CD4-positive, alpha-beta T cell treated with Interleukin-4 for 4 hours (primary cell): ENCODE data around the gene CYP4A22.
A peak's percentile ranks its signal among the peaks of the same experiment; 100 is the strongest.

Experiments used
- DNase-seq: peaks from one replicate; pipeline ENCODE4 v3.0.0-alpha.2; 2020

The CYP4A22 gene

DNA sequence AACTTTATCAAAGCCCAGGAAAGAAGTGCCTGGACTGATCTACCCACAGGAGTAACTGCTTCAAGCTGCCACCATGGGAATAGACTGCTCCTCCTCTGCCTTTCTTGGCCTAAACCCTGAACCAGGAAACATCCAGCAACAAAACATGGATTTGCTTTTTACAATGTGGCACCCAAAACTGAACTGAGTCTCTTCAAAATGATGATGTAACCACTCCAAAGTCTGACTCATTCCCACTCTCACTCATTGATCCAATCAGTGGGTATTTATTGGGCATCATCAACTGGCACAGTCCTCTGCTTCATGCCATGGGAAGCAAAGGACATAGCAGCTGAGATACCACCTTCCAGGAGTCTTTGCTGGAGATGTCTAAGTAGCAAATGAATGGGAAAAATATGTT, 23.5 kb downstream of the CYP4A22 start:
- no peak for DNase-seq

DNA sequence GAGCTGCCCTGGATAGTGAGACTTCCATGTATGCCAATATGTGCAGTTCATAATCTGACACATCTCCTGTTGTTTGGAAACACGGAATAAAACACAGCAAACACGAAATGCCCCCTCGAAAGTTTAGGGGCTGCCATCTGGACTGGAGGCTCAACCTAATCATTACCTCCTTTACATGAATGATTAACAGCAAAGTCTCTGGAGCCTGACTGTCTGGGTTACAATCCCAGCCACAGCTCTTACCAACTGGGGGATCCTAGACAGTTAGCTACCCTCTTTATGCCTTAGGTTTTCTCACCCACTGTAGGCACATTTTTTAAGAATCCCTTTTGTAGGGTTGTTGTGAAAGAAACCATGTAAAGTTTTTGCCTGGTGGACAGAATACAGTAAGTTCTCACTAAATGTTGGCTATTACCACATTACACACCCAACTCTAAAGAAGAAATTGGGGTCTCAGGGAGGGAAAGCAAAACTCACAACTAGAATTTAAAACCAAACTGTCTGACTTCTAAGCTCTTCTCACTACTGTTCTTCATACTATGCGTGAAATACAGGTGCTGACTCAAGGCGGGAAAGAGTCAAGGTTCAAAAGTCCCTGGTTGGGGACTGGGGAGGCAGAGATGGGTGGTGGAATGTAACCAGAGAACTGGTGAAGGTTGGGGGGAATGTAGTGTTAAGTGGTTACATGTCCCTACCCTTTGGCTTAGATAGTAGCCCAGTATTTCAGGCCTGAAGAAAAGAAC, 24.2 kb downstream of the CYP4A22 start:
- DNase-seq = no peak

GRCh38 chr1:47164552-47164951, 27.3 kb downstream of the CYP4A22 start:
- no peak for DNase-seq

- DNase-seq = no peak
These were observed 35.5 kb downstream of the CYP4A22 start for GRCh38 chr1:47172782-47173181.

GRCh38 chr1:47174656-47175020, 37.4 kb downstream of the CYP4A22 start:
- no peak for DNase-seq

GRCh38 chr1:47175227-47175934, 38.1 kb downstream of the CYP4A22 start:
- DNase-seq = peak; percentile 38

- DNase-seq = no peak
These were observed 40.8 kb downstream of the CYP4A22 start for GRCh38 chr1:47178020-47178419.

- DNase-seq = no peak
These were observed 41.4 kb downstream of the CYP4A22 start for GRCh38 chr1:47178654-47179016.

GRCh38 chr1:47179017-47179987, 42.1 kb downstream of the CYP4A22 start:
- peak; percentile 67 for DNase-seq

- DNase-seq = no peak
These were observed 42.8 kb downstream of the CYP4A22 start for GRCh38 chr1:47179988-47180563.

DNA sequence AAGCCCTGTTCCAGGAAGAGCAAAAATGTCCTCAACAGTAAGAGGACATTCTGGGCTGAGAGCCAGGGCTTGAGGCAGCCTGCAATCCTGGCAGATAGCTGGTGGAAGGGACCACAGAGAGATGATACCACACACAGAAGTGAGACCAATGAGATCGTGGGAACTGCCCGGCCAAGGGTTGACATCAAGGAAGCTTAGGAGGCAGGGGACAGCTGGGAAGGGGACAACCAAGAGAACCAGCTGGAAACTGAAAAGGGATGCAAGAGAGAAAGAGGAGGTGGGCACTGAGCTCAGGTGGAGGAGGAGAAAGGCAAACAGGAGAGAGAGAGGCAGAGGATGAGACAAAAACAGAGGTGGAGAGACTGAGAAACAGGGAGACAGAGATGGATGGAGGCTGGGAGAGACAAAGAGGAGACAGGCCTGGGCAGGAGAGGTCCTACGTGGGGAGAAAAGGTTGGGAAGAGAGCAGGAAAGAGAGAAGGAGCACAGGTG, 43.4 kb downstream of the CYP4A22 start:
- no peak for DNase-seq

DNA sequence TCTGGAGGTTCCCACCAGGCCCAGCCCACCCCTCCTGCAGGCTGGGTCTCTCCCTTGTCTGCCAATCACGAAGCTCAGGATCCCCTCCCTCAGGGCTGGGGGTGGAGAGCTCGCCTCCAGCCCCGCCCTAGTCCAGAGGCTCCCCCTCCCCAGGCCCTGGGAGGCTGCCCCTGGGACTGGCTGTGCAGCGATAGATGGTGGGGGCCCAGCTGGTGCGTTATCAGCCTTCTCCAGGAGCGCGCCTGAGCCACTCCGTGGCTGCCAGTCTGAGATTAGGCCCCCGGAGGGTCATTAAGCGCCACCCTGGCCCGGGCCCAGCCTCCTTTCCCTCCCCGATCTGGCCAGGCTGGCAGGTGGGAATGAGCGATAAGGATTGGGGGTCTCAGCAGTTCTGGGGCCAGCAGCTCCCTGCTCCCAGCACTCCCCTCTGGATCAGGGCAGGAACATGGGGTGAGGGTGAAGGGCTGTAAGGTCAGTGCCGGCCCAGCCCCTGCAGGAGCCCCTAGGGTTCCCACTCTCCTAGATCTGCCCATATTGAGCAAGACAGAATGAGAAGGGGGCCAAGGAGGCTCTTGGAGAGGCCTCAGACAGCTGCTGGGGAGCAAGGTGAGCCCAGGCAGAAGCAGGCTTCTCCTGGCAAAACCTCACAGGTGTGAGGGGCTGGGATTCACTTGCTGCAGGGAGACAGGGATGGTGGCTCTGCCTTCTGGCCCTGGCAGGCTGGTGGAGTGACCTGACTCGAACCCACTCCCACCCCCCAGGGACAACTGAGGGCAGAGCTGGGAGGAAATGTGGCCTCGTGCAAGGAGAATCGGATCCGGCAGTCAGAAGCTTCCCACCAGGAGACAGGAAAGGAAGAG, 44.1 kb downstream of the CYP4A22 start:
- no peak for DNase-seq

DNA sequence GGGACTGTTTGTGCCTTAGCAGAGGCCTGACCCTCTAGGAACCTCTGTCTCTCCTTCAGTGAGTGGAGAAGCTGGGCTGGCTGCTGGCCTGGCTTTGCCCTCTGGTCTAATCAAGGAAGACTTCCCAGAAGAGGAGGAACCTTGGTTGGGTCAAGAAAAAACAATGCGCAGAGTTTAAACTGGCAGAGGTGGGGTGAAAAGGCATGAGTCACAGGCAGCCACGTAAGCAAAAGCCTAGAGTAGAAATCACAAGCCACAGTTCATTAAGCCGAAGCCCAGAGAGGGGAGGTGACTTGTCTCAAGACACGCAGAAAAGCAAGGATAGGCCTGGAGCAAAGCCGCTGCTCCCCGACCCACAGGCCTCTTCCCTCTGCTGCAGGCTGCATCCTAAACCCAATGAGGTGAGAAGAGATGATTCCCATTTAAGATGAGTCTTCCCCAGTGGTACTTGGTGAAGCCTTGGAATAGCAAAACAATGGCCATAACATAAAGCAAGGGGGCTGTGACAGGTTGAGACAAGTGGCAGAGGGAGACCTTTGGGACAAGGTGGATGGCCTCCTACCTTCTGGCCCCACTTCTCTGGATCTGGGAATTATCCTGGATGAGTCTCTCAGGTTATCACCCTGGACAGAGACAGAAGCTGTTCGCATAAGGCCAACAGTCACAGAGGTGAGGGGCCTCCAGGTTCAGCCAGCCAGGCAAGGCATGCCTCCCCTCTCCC, 44.9 kb downstream of the CYP4A22 start:
- no peak for DNase-seq

- DNase-seq = no peak
These were observed 45.5 kb downstream of the CYP4A22 start for GRCh38 chr1:47182676-47183235.

DNA sequence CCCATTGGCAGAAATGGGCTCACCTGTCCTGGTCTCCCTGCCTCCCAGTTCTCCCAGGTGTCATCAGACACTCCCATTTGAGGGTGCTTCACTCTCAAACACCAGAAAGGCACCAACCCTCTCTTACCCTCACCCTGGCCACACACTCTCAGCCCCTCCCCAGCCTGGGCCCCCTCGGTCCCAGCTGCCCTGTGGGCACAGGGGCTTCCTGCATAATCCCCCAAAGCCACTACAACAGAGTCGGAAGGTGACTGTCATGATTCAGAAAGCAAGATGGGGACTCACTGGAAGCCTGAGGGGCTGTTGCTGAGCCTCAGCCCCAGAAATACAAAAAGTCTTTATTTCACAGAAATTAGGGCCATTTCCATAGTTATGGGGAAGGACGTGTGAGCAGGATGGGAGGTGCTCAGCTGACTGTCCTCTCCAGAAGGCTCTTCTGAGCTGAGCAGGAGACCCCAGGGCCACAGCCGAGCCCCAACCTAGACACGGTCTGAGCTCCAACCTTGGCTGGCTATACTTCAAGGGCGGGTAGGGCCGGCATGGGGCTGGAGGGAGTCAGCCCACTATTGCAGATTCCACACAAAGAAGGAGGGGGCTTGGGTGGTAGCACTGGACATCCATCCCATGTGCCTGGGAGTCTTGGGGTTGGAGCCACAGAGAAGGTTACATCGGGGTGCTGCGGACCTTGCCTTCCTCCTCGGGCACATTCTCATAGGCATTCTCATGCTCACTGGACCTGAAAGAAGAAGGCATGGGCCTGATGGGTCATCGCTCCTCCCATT, 46.3 kb downstream of the CYP4A22 start:
- no peak for DNase-seq

DNA sequence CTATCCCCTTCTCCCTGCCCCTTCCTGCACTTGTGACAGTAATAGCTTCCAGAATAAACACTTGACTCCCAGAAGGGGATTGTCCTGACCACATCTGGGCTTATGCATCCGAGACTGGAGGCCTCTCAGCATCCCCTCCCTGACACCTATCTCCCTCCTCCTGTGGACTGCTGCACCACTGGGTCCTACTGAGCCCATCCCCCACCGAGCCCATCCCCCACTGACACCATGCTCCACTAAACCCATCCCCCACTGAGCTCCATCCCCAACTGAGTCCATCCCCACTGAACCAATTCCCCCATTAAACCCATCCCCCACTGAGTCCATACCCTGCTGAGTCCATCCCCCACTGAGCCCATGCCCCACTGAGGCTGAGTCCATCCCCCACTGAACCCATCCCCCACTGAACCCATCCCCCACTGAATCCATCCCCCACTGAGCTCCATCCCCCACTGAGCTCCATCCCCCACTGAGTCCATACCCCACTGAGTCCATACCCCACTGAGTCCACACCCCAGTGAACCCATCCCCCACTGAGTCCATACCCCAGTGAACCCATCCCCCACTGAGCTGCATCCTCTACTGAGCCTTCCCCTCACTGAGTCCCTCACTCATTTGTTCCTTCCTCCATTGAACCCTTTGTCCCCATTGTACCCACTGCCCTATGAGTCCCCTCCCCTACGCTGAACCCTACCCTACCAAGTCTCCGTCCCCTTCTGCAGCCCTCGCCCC, 47.0 kb downstream of the CYP4A22 start:
- no peak for DNase-seq

- no peak for DNase-seq
These were observed 47.8 kb downstream of the CYP4A22 start for GRCh38 chr1:47184822-47185677.
